ENCODE results near the gene TEAD4. TPM values are rescaled to one million over a fixed set of nuclear protein-coding genes. Genes with fewer than 3 reads are reported as not detected.

The TEAD4 gene
- total RNA-seq, 1 donor from 2014 or later, result 4.2 TPM

- TF ChIP-seq CTCF (IDR thresholded peaks at IDR 0.05; ENCODE audit: insufficient read depth, low read length, severe bottlenecking), result no peak
- FAIRE-seq (no peak), DNase-seq (ENCODE audit: low read depth) (no peak)
- H3K27me3 ChIP-seq (ENCODE audit: control insufficient read depth, insufficient read depth, low read length), result no peaks in the 10 kb centered on the region
- no peak overlapping the region for H3K4me3 ChIP-seq (ENCODE audit: low read depth, low read length)
- H3K36me3 ChIP-seq (ENCODE audit: control insufficient read depth, insufficient read depth, low read length), result no peaks in the 10 kb centered on the region
These were observed 15.4 kb downstream of the TEAD4 start for GRCh38 chr12:2974560-2974971.

DNA sequence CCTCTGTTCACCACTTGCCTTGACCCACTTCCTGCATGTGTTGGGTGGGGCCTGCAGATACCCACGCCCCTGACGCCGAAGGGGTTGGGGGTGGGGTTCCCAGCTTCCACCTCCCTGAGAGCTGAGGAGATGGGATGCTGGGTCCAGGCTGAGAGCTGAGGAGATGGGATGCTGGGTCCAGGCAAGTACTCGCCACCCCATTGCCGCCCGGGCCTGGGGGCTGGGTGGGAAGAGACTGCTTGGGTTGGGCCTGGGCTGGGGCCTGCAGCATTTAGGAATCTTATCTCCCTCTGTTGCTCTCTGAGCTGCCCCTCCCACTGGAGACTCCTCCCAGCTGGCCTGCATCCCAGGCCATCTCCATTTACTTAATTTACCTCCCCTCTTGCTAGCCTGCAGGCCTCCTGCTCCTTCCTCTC is 17.4 kb downstream of the TEAD4 start:
- FAIRE-seq, result no peak
- DNase-seq (ENCODE audit: low read depth), result no peak
- no peaks in the 10 kb centered on the region for H3K27me3 ChIP-seq (ENCODE audit: control insufficient read depth, insufficient read depth, low read length)

GRCh38 chr12:2977776-2978175 is 18.6 kb downstream of the TEAD4 start:
- no peak for TF ChIP-seq CTCF (IDR thresholded peaks at IDR 0.05; ENCODE audit: insufficient read depth, low read length, severe bottlenecking)
- H3K36me3 ChIP-seq (ENCODE audit: control insufficient read depth, insufficient read depth, low read length), result peaks cover 1% of the 10 kb centered on the region
- FAIRE-seq, result no peak
- no peaks in the 10 kb centered on the region for H3K27me3 ChIP-seq (ENCODE audit: control insufficient read depth, insufficient read depth, low read length)
- no peak for DNase-seq (ENCODE audit: low read depth)
- no peak overlapping the region for H3K4me3 ChIP-seq (ENCODE audit: low read depth, low read length)

More for the DNA sequence above, 17.4 kb downstream of the TEAD4 start:
- no peak overlapping the region for H3K4me3 ChIP-seq (ENCODE audit: low read depth, low read length)
- no peak for TF ChIP-seq CTCF (IDR thresholded peaks at IDR 0.05; ENCODE audit: insufficient read depth, low read length, severe bottlenecking)
- no peaks in the 10 kb centered on the region for H3K36me3 ChIP-seq (ENCODE audit: control insufficient read depth, insufficient read depth, low read length)

DNA sequence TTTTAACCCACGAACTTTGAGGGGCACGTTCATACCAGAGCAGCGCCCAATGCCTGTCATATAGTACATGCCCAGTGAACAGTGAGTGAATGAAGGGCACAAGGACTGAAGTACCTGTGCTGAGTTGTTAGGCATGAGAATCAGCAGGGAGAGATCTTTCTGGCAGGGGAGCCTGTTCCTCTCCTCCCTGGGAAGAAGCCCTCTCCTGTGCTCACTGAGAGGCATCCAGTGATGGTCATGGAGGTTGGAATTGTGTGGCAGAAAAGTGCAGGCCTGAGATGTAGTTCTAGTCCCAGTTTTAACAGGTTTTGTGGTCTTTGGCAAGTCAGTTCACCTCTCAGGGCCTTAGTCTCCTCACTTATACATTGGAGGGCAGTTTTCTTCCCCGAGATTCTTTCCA is 20.6 kb downstream of the TEAD4 start:
- FAIRE-seq (no peak), DNase-seq (ENCODE audit: low read depth) (no peak)
- H3K4me3 ChIP-seq (ENCODE audit: low read depth, low read length), result no peak overlapping the region
- TF ChIP-seq CTCF (IDR thresholded peaks at IDR 0.05; ENCODE audit: insufficient read depth, low read length, severe bottlenecking), result no peak
- no peaks in the 10 kb centered on the region for H3K27me3 ChIP-seq (ENCODE audit: control insufficient read depth, insufficient read depth, low read length)
- H3K36me3 ChIP-seq (ENCODE audit: control insufficient read depth, insufficient read depth, low read length), result peaks cover 1% of the 10 kb centered on the region

- no peak for TF ChIP-seq CTCF (IDR thresholded peaks at IDR 0.05; ENCODE audit: insufficient read depth, low read length, severe bottlenecking)
- FAIRE-seq (no peak), DNase-seq (ENCODE audit: low read depth) (no peak)
- no peak overlapping the region for H3K4me3 ChIP-seq (ENCODE audit: low read depth, low read length)
- H3K36me3 ChIP-seq (ENCODE audit: control insufficient read depth, insufficient read depth, low read length), result peaks cover 1% of the 10 kb centered on the region
- no peaks in the 10 kb centered on the region for H3K27me3 ChIP-seq (ENCODE audit: control insufficient read depth, insufficient read depth, low read length)
These were observed 21.4 kb downstream of the TEAD4 start for GRCh38 chr12:2980630-2981029.

GRCh38 chr12:2982361-2982760 is 23.2 kb downstream of the TEAD4 start:
- DNase-seq (ENCODE audit: low read depth) (no peak), FAIRE-seq (no peak)
- Histone ChIP-seq H3K36me3 (ENCODE audit: control insufficient read depth, insufficient read depth, low read length) (peaks cover 1% of the 10 kb centered on the region), H3K4me3 (ENCODE audit: low read depth, low read length) (no peak overlapping the region), H3K27me3 (ENCODE audit: control insufficient read depth, insufficient read depth, low read length) (no peaks in the 10 kb centered on the region)
- no peak for TF ChIP-seq CTCF (IDR thresholded peaks at IDR 0.05; ENCODE audit: insufficient read depth, low read length, severe bottlenecking)

Measured in bronchial epithelial cell (primary cell).